ENCODE results near the gene GABRA5.

The GABRA5 gene

GRCh38 chr15:26883466-26883865 is 16.6 kb downstream of the GABRA5 start:
- TF ChIP-seq CTCF (conservative IDR thresholded peaks at IDR 0.05; ENCODE audit: control insufficient read depth, insufficient read depth, low read depth, low read length), result no peak
- H3K4me3 ChIP-seq (ENCODE audit: control insufficient read depth, low read depth, low read length), result no peak overlapping the region
- DNase-seq (ENCODE audit: low read depth), result no peak

GRCh38 chr15:26886566-26886965 is 19.7 kb downstream of the GABRA5 start:
- DNase-seq (ENCODE audit: low read depth), result no peak
- no peak overlapping the region for H3K4me3 ChIP-seq (ENCODE audit: control insufficient read depth, low read depth, low read length)
- no peak for TF ChIP-seq CTCF (conservative IDR thresholded peaks at IDR 0.05; ENCODE audit: control insufficient read depth, insufficient read depth, low read depth, low read length)

GRCh38 chr15:26887926-26888666 is 21.2 kb downstream of the GABRA5 start:
- TF ChIP-seq CTCF (conservative IDR thresholded peaks at IDR 0.05; ENCODE audit: control insufficient read depth, insufficient read depth, low read depth, low read length), result no peak
- H3K4me3 ChIP-seq (ENCODE audit: control insufficient read depth, low read depth, low read length), result no peak overlapping the region
- DNase-seq (ENCODE audit: low read depth), result no peak

GRCh38 chr15:26888761-26889160 is 21.9 kb downstream of the GABRA5 start:
- DNase-seq (ENCODE audit: low read depth), result no peak
- no peak overlapping the region for H3K4me3 ChIP-seq (ENCODE audit: control insufficient read depth, low read depth, low read length)
- no peak for TF ChIP-seq CTCF (conservative IDR thresholded peaks at IDR 0.05; ENCODE audit: control insufficient read depth, insufficient read depth, low read depth, low read length)

GRCh38 chr15:26889298-26889898 is 22.5 kb downstream of the GABRA5 start:
- no peak overlapping the region for H3K4me3 ChIP-seq (ENCODE audit: control insufficient read depth, low read depth, low read length)
- peak; percentile 53 for TF ChIP-seq CTCF (conservative IDR thresholded peaks at IDR 0.05; ENCODE audit: control insufficient read depth, insufficient read depth, low read depth, low read length)
- DNase-seq (ENCODE audit: low read depth), result peak; percentile 78

GRCh38 chr15:26890451-26890850 is 23.6 kb downstream of the GABRA5 start:
- no peak for TF ChIP-seq CTCF (conservative IDR thresholded peaks at IDR 0.05; ENCODE audit: control insufficient read depth, insufficient read depth, low read depth, low read length)

More at GRCh38 chr15:26890451-26890850, 23.6 kb downstream of the GABRA5 start:
- H3K4me3 ChIP-seq (ENCODE audit: control insufficient read depth, low read depth, low read length), result no peak overlapping the region
- DNase-seq (ENCODE audit: low read depth), result no peak

Measured in fibroblast of mammary gland (primary cell).